ENCODE measurements around the gene JPH3.

Gene JPH3

DNA sequence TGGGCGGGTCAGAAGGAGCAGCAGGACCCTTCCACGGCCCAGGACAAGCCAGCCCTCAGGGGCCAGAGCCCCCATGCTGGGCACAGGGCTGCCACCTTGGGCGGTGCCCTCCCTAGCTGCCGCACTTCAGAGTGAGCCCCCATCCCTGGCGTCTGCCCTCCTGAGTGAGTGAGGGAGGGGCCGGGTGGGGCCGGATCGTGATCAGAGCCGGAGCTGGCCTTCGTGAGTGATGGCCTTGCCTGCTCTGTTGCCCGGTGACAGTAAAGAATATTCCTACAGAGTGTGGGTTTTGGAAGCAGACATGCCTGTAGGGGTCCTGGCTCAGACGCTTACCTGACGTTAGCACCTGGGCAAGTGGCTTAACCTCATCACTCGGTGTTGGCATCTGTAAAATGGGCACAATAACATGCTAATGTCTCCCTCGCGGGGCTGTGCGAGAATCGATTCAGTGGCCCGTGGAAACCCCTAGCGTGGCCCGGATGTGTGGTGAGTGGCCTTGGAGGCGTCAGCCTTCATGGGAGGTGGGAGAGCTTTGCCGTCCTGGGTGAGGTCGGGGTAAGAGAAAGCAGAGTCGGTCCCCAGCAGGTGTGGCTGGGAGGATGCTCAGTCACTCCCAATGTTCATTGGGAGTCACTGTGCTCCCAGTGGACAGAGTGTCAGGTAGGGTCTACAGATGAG, 26.1 kb downstream of the JPH3 start:
- no peak for DNase-seq

DNA sequence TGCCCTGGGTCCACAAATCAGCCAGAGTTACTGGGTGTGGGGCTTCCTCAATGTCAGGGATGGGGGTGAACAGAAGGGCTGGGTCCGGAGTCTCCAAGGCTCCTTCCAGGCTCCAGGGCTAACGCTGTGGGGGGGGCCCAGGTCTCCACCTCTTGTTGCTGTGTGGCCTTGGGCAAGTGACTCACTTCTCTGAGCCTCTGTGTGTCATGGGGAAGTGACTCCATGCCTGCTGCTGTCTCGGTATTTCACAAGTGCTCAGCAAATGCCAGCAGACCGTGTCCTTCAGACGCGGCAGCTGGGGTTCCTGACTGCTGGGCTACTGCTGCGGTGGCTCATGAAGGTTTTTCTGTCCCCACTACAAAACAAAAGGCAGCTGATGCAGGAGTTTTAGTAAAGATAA, 26.6 kb downstream of the JPH3 start:
- no peak for DNase-seq

DNA sequence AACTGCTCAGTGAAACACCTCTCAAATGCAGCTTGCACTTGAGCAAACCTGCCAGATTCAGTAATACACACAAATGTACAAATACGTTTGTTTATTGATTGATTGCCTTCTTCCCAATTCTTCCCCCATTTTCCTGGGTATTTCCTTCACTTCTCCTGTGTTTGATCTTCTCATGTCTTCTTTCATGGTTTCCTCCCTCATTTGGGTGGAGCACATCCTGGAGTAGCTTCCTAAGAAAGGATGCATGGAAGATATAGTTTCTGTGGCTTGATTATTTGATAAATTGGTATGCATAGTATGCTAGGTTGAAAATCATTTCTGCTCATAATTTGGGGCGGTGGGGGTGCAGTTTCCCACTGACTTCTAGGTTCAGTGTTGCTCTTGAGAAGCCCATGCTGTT, 28.8 kb downstream of the JPH3 start:
- no peak for DNase-seq

DNA sequence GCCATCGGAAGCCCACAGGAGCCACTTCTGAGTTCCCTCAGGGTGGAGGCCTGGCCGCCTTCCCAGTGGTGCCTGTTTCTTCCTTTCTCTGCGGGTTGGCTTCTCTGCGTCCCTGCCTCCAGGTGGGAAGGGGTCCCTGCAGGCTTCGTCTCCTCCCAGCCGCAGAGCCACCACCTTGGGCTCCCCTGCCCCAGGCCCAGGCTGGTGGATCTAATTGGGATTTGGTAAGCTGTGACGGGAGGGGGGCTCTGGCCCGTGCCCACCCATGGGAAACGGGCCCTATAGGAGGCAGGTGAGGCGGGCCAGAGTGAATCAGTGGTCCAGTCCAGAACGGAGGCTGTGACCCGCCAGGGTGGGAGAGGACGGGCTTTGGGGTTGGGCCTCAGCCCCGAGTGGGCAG, 32.1 kb downstream of the JPH3 start:
- DNase-seq = no peak

DNA sequence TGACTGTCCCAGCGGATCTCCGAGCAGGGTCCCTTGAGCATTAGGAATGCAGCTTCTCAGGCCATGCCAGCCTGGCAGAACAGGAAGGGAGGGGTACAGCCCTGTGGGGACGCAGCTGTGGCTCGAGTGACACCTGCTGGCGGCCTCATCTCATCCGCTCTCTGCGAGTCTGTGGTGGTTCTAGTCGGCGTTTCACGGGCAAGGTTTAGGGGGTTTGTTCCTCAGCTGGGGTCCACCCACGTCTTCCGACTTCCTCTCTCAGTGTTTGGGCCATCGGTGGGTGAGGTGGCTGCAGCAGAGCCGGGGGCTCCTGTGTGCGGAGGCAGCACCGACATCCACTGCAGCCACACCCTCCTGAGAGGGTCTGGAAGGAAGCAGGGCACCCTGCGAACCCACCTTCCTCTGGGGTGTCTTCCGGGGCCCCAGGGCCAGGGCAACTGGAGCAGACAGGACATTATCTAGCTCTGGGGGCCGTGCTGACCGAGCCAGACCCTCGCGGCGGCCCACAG, 33.3 kb downstream of the JPH3 start:
- peak; percentile 36 to 59 (median 49) for DNase-seq

DNA sequence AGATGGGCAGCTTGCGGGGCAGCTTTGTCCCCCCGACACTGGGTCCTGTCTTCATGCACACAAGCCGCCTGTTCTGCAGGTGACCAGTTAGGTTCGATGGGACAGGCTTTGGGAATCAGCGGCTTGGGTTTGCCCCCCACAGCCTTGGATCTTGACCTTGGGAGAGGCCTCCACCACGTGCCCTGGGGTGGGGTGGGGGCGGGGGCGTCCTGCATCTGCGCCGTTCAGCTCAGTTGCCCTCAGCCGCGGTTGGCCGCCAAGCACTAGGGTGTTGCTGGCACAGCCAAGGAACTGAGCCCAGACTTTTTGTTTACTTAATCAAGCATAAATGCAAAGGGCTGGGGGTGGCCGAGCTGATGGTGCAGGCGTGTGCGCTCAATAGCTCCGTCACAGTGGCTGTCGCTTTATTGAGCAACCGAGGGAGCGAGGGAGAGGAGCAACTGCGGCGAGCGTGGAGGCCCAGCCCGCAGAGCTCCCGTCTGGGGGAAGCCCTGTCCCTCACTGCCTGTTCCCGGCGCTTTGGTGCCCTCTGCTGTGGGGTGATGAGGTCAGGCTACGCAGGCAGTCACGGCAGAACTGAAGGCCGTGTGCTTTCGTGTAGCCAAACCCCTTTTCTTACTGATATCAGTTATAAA, 33.9 kb downstream of the JPH3 start:
- peak; percentile 50 to 72 (median 60) for DNase-seq

DNA sequence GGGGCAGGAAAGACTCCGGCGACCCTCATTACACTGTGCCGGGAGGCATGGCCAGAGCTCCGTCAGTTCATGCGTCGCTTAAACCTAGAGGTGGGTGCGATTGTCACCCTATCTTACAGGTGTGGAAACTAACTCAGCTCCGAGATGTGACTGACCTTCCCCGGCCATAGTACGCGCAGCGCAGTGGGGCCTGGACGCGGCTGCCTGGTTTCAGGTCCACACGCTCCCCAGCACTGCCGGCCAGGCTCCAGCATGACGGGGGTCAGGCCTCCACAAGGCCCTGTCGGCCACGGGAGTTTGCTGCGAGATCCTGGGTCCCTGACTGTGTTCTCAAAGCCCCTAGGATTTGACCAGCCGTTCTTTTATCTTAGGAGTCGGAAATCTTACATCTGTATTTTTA, 34.4 kb downstream of the JPH3 start:
- no peak for DNase-seq

DNA sequence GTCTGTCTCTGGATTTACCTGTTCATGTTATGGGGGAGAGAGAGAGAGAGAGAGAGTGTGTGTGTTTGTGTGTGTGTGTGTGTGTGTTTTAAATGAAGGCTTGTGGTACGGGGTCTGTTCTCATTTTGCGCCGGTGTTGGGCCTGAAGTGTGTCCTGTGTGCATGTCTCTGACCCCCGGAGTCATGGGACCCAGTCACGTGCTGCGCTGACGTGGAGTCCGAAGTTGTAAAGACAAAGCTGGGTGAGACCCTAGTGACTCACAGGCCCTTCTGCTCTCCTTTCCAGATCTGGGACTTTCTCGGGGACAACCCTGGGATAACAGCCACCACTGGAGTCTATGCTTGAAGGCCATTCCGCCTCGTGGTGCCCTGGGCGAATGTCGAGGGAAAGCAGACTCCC, 35.0 kb downstream of the JPH3 start:
- no peak for DNase-seq

DNA sequence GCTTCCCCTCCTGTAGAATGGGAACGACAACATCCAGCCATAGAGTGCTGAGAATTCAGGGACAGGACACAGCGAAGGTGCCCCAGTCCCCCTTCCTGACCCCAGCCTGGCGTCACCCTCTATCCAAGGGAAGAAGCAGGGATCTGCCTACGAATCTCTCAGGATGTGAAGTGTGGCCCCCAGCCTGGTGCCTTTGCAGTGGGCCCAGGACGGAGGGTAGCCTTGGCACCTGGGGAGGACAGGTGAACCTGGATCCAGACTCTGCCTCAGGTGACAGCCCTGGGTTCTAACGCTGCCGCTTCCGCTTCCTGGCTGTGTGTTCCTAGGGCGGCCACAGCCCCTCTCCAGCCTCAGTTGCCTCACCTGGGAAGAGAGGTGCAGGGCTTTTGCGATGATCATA, 36.4 kb downstream of the JPH3 start:
- DNase-seq = no peak

DNA sequence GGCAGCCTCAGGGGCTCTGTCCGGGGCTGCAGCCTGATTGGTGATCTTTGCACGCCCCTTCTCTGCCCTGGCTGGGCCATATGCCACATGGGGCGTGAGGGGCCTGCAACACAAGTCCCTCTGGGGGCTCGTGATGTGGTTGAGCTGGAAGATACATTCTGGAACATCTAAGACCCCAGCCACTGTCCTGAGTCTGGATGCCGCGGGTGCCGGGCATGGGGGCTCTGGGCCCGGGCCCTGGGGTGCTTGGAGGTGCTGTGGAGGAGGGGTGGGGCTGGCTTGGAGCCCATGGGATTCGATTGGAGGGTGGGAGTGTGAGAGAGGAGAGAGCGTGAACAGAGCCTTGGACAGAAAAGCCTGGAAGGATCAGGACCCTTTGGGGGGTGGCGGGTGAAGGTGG, 39.4 kb downstream of the JPH3 start:
- no peak for DNase-seq

DNA sequence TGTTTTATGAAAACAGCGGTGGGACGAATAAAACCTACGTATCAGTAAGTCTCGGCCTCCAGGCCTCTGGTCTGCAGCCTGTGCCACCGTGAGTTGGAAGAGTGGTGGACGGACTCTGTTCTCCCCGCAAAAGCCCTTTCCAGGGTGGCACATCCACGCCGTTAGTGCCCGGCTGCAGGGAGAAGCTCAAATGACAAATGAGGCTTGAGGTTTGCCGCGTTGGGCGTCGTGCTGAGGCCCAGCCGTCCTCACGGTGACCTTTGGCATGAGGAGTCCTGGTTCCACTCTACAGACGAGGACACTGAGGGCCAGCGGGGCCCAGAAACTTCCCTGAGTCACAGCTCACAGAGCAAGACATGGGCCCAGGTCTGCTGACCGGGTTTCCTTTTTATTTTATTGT, 40.2 kb downstream of the JPH3 start:
- no peak for DNase-seq

DNA sequence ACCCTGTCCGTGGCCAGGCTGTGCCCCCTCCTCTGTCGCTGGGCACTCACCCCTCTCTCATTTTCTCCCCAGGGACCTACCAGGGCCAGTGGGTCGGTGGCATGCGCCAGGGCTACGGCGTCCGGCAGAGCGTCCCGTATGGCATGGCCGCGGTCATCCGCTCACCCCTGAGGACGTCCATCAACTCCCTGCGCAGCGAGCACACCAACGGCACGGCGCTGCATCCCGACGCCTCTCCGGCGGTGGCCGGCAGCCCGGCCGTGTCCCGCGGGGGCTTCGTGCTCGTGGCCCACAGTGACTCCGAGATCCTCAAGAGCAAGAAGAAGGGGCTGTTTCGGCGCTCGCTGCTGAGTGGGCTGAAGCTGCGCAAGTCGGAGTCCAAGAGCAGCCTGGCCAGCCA, 41.9 kb downstream of the JPH3 start:
- DNase-seq = no peak

DNA sequence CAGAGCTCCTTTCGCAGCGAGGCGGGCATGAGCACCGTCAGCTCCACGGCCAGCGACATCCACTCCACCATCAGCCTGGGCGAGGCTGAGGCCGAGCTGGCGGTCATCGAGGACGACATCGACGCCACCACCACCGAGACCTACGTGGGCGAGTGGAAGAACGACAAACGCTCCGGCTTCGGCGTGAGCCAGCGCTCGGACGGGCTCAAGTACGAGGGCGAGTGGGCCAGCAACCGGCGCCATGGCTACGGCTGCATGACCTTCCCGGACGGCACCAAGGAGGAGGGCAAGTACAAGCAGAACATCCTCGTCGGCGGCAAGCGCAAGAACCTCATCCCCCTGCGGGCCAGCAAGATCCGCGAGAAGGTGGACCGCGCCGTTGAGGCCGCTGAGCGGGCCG, 42.3 kb downstream of the JPH3 start:
- no peak for DNase-seq

DNA sequence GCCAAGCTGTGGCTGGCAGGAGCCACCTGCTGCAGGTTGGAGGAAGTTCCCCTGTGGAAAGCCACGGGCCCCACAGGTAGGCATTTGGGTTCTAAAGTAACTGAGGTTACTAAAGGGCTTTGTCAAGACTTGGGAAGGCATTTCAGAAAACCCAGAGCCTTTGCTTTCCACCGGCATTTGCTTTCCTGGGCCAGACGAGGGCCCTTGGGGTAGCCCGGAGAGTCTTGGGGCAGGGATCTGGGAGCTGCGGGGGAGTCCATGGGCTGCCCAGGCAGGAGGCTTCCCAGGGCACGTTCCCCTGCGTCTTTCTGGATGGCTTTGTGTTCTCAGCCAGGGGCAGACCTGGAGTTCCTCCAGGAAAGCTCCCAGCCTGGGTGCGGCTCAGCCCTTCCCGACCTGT, 43.5 kb downstream of the JPH3 start:
- no peak for DNase-seq

DNA sequence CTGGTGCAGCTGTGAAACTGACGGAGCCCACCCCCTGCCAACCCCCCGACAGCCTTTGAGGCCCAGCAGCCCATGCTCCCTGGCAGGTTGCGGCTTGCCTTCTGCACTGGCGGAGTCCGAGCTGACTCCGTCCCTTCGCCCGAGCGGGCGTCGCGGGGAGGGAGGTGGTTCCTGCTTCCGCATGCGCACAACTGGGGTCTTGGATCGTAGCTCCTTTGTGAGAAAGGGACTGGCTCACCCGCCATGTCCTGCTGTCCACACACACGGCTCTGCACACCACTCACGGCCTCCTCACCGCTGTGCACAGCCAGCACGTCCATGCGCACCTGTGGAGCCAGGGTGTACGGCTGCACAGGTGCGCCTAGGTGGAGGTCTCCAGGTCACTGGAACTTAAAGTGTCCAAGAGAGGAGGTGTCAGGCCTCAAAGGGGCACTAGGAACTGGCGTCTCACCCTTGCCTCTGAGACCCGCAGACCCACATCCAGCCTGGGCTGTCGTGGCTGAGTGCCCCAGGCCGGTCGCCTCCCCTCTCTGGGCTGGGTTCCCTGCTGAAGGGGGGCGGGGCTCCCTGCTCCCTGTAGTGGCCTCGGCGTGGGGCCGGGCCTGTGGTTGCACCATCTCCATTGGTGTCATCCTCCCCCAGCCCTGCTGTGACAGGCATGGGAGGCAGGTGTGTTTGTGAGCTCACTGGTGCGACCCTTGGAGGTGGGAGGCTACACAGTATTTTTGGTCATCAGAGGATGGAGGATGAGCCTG, 45.3 kb downstream of the JPH3 start:
- DNase-seq = no peak

DNA sequence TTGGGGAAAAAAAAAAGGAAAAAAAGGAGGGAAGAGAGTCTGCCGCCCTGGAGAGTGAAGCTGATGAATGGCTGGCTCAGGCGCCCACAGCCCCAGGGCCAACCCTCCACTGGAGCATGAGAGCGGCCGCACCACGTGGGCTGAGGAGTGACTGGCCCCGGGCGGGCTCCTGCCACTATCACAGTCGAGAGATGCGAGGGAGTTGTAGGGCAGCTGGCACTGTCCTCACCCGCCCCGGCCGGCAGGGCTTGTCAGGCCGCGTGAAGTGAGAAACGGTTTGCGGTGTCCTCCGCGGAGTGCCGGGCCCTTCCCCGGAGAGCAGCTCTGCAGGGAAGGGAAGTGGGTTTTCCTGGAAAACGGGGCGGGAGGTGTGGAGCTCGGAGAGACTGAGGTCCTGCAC, 45.9 kb downstream of the JPH3 start:
- no peak for DNase-seq

DNA sequence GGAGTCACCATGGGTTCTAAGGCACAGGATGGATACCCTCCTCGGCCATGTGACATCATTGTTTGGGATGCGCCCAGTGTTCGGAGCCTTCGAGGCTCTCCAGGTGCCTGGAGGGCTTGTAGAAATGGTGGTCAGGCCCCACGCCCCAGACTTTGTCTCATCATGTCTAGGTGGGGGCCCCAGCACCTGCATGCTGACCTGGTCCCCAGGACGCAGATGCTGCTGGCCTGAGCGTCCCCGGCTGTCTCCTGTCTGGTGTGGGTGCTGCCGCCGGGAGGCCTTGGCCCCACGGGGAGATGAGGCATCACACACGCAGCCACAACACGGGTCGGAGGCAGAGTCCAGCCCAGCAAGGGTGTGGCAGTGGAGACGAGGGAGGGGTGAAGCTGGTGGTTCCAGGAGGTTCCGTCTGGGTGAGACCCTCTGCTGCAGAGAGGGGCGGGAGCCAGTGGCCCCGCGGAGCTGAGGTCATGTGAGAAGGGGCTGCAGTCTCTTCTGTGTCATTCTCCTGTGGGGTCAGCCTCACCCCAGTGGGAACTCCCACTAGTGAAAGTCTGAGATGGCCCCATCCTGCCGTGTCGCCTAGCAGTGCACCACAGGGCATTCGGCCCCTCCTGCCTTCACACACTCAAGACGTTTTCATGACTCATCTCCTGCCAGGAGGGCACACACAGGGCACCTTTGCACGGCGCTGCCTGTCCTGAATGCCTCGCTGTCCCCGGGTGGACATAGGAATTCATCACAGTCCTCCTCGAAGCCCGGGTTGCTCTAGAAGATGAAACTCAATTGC, 46.6 kb downstream of the JPH3 start:
- DNase-seq = no peak

DNA sequence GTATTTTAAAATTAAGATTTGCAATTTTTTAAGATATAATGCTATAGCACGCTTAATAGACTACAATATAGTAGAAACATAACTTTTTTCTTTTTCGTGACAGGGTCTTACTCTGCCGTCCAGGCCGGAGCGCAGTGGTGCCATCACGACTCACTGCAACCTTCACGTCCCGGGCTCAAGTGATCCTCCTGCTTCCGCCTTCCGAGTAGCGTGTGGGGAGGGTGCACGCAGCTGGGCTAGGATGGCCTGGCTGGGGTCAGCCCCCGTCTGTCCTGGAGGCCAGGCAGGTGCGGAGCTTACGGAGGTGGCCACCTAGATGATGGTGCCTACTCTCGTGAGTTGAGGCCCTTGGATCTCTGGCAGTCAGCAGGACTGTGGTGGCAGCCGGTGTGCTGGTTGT, 50.1 kb downstream of the JPH3 start:
- DNase-seq = no peak

DNA sequence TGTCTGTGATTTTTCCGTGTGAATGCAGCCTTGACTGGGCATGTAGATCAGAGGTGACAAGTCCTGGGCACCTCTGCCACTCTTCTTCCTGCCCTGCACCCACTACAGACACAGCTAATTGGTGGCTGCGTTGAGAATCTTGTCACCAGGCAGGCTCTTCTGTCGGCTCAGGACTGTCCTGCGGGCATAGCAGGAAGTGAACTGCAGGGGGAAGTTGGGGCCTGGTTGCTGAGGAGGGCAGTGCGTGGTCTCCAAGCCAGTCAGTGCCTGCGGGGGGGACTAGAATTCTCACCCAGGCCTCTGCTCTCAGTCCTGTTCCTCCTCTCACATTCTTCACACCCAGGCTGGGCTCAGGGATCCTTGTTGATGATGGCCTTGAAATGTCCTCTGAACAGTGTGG, 50.5 kb downstream of the JPH3 start:
- no peak for DNase-seq

DNA sequence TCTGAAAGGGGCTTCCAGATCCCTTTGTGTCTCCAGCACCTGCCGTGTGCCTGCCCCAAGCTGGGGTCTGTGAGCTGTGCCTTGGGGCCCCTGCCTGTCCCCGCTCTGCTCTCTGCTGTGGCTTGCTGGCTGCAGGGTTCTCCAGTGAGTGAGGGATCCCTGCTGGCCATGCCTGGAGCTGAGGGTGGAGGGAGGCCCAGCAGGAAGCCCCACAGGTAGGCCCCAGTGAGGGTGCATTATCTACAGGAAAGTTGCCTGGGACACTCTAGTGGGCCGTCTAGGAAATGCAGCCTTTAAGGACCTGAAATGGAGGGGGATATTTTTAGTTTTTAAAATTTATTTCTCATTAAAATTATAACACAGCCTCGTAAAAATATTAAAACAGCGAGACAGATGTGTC, 50.9 kb downstream of the JPH3 start:
- DNase-seq = no peak

DNA sequence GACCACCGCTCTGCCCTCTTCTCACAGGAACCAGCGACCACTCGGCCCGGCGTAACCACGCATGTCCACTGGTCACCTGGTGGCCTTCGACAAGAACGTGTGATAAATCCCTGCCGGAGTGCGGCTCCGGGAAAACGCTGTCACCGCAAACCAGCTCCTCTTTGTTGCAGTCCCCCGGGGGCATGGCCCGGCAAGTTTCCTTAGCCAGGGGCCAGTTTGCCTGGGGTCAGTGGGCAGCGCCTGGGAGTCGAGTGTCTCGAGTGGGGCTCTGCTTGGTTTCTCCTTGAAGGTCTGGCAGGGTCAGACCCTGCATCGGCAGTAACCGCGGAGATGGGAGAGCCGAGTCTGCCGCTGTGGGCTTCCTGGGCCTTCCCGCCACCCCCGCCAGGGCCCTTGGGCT, 52.5 kb downstream of the JPH3 start:
- DNase-seq = no peak

DNA sequence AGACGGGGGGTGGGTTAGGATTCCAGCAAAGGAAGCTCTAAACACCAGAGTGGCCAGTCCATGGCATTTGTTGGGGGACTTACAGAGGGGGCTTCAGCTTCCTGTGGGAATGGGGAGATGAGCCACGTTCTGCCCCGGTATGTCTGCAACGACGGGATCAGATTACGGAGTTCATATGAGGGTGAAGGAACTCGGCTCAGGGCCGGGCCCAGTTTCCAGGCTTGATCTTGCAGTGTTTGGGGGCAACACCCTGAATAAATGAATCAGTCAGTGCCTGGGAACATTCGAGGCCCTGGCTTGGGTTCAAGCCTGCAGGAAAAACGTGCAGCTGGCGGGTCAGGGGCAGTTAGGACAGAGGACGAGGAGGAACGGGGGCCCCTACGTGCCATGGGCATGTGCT, 54.0 kb downstream of the JPH3 start:
- DNase-seq = no peak

DNA sequence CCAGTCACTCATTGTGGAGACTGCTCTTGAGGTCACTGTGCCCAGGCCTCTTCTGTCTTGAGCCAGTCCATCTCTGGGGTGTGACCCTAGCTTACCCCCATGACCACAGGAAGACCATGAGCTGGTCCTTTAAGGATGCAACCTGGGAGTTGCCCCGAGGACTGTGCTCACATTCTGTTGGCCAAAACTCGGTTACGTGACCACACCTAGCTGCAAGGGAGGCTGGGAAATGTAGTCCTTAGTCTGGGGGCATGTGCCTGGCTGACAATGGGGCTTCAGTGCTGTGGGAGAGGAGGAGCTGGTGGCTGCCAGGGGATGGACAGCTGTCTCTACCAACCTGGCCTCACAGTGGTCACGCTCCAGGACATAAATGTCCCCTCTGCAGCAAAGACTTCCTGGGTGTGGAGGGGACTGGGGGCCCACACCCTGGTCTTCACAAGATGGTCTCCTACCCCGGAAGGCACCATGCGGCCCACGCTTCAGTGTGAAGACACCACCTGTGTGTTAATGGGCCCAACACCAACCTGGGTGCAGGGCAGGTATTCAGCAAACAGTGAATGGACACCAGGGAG, 55.4 kb downstream of the JPH3 start:
- no peak for DNase-seq
